K562 (cell line): ENCODE measurements around the gene ZNF460. TPM values are rescaled to one million over a fixed set of nuclear protein-coding genes. Genes with fewer than 3 reads are reported as not detected.

Source experiments
- IFI16 ChIP-seq: fragments of 250-450 bp; sonication (Bioruptor Pico); IDR thresholded peaks from 2 replicates; pipeline ENCODE4 v2.1.2; 2022; ENCODE audit warnings: mild to moderate bottlenecking, inconsistent platforms
- RAD21 ChIP-seq, 2 experiments: fragments of 250-450 bp in 1 of 2; fragments of 450-650 bp in 1 of 2; sonication (Bioruptor Pico) in 1 of 2; formaldehyde crosslinking in 1 of 2; IDR thresholded peaks in 1 of 2; conservative IDR thresholded peaks in 1 of 2; 2 replicates each; pipeline versions ENCODE4 v1.4.0 to v1.8.0; 2020 to 2022; ENCODE audit warnings: mild to moderate bottlenecking in 2 of 2, moderate library complexity in 1 of 2
- TAF15 ChIP-seq: fragments of 200-400 bp; formaldehyde crosslinking; IDR thresholded peaks from 2 replicates; pipeline ENCODE4 v1.6.1; 2017; ENCODE audit warnings: mild to moderate bottlenecking, low read depth, low read length, moderate library complexity
- THRAP3 ChIP-seq: fragments of 450-650 bp; IDR thresholded peaks from 2 replicates; pipeline ENCODE4 v1.6.1; 2016; ENCODE audit warnings: mild to moderate bottlenecking, inconsistent platforms, borderline replicate concordance
- ZNF24 ChIP-seq: fragments of 450-650 bp; IDR thresholded peaks from 2 replicates; pipeline ENCODE4 v1.6.1; 2016
- ZNF41 ChIP-seq: fragments of 250-450 bp; sonication (Bioruptor Pico); conservative IDR thresholded peaks from 2 replicates; pipeline ENCODE4 v1.4.0; 2020; ENCODE audit warnings: mild to moderate bottlenecking
- ZZZ3 ChIP-seq: fragments of 450-650 bp; IDR thresholded peaks from 2 replicates; pipeline ENCODE4 v1.6.1; 2016; ENCODE audit warnings: antibody characterized with exemption, mild to moderate bottlenecking, moderate library complexity
- polyA plus RNA-seq, 8 experiments: library from polyadenylated mRNA; depleted of rRNA in 4 of 8; stranded (reverse) in 5 of 8; unstranded in 3 of 8; fragments of >200 nt; fragmentation: Nextera tagmentation in 2 of 8; fragmentation: Illumina TruSeq in 1 of 8; extraction: Ambion mirVana in 2 of 8; extraction: Trizol in 1 of 8; gene quantifications; 2 replicates each; pipeline versions ENCODE4 v1.2.1 to v1.2.3, GENCODE V29; 2011 to 2014; ENCODE audit warnings: inconsistent platforms in 1 of 8, missing spikeins in 1 of 8
- total RNA-seq, 7 experiments: library from RNA; depleted of rRNA in 6 of 7; stranded (reverse); fragments of >200 nt in 6 of 7; fragmentation: Illumina TruSeq in 2 of 7; extraction: Trizol in 2 of 7; gene quantifications; 2 replicates each; pipeline versions ENCODE4 v1.2.1 to v1.2.3, GENCODE V29; 2011 to 2021; ENCODE audit warnings: low replicate concordance in 1 of 7
- TF ChIP-seq, protein P1 (sequence below): sonication (generic); formaldehyde crosslinking; IDR thresholded peaks from 2 replicates; pipeline ENCODE4 v1.8.0; 2022; ENCODE audit warnings: mild to moderate bottlenecking, missing genetic modification reagents, borderline replicate concordance
- TF ChIP-seq, protein P2 (sequence below): sonication (generic); formaldehyde crosslinking; IDR thresholded peaks from 2 replicates; pipeline ENCODE4 v1.8.0; 2023; ENCODE audit warnings: missing genetic modification reagents, mild to moderate bottlenecking, borderline replicate concordance
- TF ChIP-seq, protein P3 (sequence below): sonication (generic); formaldehyde crosslinking; IDR thresholded peaks from 2 replicates; pipeline ENCODE4 v1.8.0; 2022; ENCODE audit warnings: mild to moderate bottlenecking, low read depth, missing genetic modification reagents
- TF ChIP-seq, protein P4 (sequence below): fragments of 450-650 bp; formaldehyde crosslinking; IDR thresholded peaks from 2 replicates; pipeline ENCODE4 v1.4.0; 2020; ENCODE audit warnings: mild to moderate bottlenecking, moderate library complexity
- TF ChIP-seq, protein P5 (sequence below): fragments of 450-650 bp; IDR thresholded peaks from 2 replicates; pipeline ENCODE4 v1.7.1; 2018; ENCODE audit warnings: mild to moderate bottlenecking, low read depth; ENCODE audit not compliant: partially characterized antibody

ZNF460 gene
- total and polyA plus RNA-seq, 9 of the 15 experiments (the other 6 are each of a cell fraction or from before 2014, with no cell fraction given), result 0.45 to 36.2 (median 16.6) TPM

DNA sequence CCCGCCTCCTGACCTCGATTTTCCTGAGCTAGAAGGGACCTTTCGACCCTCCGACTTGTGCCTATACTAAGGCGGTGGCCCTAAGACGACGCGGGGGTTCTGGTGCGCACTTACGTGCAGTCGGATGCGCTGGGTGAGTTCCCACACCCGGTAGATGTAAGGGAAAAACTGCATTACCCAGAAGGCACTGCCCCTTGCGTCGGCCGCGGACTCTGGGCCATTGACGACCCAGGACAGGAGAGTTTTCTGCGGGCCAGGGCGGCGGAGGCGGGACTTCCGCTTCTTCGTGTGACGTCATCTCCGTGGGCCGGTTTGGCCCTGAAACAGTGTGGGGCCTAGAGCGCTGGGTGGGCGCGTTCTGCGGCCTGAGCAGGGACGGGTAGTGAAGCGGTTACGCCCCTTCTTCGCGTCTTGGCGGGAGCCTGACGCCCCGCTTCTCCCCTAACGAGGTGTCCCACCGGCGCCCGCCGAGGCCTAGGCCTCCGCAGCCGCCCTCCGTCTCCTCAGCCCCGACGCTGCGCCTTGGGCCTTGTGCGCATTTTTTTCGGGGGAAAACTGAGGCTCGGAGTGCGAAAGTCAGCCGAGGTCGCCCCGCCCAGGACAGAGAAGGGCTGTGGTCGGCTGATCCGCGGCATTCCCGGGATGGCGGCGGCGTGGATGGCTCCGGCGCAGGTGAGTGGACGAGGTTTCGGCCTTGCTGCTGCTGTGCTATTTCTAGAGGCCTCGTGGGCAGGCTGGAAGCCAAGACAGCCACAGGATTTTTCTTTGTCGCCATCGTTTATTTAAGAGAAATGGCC, at the start of gene ZNF460 (continued):
- TF ChIP-seq TAF15 (no peak), THRAP3 (no peak), ZNF24 (no peak), ZZZ3 (peak; percentile 95), IFI16 (CRISPR knock-in tag) (no peak), ZNF41 (CRISPR knock-in tag) (no peak), RAD21 (CRISPR knock-in tag; conservative IDR thresholded peaks at IDR 0.05 in 1 of 2, IDR thresholded peaks at IDR 0.05 in 1 of 2) (no peak)
- TF ChIP-seq, protein P1, sequence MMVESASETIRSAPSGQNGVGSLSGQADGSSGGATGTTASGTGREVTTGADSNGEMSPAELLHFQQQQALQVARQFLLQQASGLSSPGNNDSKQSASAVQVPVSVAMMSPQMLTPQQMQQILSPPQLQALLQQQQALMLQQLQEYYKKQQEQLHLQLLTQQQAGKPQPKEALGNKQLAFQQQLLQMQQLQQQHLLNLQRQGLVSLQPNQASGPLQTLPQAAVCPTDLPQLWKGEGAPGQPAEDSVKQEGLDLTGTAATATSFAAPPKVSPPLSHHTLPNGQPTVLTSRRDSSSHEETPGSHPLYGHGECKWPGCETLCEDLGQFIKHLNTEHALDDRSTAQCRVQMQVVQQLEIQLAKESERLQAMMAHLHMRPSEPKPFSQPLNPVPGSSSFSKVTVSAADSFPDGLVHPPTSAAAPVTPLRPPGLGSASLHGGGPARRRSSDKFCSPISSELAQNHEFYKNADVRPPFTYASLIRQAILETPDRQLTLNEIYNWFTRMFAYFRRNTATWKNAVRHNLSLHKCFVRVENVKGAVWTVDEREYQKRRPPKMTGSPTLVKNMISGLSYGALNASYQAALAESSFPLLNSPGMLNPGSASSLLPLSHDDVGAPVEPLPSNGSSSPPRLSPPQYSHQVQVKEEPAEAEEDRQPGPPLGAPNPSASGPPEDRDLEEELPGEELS (CRISPR knock-in tag), result 0 out of 2 replicates have a peak, but pooled peaks have one; percentile 61
- TF ChIP-seq, protein P2, sequence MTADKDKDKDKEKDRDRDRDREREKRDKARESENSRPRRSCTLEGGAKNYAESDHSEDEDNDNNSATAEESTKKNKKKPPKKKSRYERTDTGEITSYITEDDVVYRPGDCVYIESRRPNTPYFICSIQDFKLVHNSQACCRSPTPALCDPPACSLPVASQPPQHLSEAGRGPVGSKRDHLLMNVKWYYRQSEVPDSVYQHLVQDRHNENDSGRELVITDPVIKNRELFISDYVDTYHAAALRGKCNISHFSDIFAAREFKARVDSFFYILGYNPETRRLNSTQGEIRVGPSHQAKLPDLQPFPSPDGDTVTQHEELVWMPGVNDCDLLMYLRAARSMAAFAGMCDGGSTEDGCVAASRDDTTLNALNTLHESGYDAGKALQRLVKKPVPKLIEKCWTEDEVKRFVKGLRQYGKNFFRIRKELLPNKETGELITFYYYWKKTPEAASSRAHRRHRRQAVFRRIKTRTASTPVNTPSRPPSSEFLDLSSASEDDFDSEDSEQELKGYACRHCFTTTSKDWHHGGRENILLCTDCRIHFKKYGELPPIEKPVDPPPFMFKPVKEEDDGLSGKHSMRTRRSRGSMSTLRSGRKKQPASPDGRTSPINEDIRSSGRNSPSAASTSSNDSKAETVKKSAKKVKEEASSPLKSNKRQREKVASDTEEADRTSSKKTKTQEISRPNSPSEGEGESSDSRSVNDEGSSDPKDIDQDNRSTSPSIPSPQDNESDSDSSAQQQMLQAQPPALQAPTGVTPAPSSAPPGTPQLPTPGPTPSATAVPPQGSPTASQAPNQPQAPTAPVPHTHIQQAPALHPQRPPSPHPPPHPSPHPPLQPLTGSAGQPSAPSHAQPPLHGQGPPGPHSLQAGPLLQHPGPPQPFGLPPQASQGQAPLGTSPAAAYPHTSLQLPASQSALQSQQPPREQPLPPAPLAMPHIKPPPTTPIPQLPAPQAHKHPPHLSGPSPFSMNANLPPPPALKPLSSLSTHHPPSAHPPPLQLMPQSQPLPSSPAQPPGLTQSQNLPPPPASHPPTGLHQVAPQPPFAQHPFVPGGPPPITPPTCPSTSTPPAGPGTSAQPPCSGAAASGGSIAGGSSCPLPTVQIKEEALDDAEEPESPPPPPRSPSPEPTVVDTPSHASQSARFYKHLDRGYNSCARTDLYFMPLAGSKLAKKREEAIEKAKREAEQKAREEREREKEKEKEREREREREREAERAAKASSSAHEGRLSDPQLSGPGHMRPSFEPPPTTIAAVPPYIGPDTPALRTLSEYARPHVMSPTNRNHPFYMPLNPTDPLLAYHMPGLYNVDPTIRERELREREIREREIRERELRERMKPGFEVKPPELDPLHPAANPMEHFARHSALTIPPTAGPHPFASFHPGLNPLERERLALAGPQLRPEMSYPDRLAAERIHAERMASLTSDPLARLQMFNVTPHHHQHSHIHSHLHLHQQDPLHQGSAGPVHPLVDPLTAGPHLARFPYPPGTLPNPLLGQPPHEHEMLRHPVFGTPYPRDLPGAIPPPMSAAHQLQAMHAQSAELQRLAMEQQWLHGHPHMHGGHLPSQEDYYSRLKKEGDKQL (CRISPR knock-in tag), result no peak
- TF ChIP-seq, protein P3, sequence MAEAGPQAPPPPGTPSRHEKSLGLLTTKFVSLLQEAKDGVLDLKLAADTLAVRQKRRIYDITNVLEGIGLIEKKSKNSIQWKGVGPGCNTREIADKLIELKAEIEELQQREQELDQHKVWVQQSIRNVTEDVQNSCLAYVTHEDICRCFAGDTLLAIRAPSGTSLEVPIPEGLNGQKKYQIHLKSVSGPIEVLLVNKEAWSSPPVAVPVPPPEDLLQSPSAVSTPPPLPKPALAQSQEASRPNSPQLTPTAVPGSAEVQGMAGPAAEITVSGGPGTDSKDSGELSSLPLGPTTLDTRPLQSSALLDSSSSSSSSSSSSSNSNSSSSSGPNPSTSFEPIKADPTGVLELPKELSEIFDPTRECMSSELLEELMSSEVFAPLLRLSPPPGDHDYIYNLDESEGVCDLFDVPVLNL (CRISPR knock-in tag), result no peak
- TF ChIP-seq, protein P4, sequence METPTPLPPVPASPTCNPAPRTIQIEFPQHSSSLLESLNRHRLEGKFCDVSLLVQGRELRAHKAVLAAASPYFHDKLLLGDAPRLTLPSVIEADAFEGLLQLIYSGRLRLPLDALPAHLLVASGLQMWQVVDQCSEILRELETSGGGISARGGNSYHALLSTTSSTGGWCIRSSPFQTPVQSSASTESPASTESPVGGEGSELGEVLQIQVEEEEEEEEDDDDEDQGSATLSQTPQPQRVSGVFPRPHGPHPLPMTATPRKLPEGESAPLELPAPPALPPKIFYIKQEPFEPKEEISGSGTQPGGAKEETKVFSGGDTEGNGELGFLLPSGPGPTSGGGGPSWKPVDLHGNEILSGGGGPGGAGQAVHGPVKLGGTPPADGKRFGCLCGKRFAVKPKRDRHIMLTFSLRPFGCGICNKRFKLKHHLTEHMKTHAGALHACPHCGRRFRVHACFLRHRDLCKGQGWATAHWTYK (CRISPR knock-in tag), result no peak; the same call in 1 of the 2 replicates
- TF ChIP-seq, protein P5, sequence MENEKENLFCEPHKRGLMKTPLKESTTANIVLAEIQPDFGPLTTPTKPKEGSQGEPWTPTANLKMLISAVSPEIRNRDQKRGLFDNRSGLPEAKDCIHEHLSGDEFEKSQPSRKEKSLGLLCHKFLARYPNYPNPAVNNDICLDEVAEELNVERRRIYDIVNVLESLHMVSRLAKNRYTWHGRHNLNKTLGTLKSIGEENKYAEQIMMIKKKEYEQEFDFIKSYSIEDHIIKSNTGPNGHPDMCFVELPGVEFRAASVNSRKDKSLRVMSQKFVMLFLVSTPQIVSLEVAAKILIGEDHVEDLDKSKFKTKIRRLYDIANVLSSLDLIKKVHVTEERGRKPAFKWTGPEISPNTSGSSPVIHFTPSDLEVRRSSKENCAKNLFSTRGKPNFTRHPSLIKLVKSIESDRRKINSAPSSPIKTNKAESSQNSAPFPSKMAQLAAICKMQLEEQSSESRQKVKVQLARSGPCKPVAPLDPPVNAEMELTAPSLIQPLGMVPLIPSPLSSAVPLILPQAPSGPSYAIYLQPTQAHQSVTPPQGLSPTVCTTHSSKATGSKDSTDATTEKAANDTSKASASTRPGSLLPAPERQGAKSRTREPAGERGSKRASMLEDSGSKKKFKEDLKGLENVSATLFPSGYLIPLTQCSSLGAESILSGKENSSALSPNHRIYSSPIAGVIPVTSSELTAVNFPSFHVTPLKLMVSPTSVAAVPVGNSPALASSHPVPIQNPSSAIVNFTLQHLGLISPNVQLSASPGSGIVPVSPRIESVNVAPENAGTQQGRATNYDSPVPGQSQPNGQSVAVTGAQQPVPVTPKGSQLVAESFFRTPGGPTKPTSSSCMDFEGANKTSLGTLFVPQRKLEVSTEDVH, result no peak
